CD4-positive, alpha-beta T cell treated with Interleukin-12 subunit alpha and Interleukin-12 subunit beta, for 1 hour (primary cell): ENCODE data around the gene MICU1.
"Not testable (repeated sequence)": the region's sequence is repeated elsewhere in the genome, so short reads cannot be mapped to it uniquely, and the experiment has no call there.

Experiments used
- DNase-seq: peaks from one replicate; pipeline ENCODE4 v3.0.0-alpha.2; 2020

The MICU1 gene

GRCh38 chr10:72552857-72553256 is 73.0 kb downstream of the MICU1 start:
- DNase-seq = no peak

- no peak for DNase-seq
These were observed 75.6 kb downstream of the MICU1 start for GRCh38 chr10:72550239-72550638.

DNA sequence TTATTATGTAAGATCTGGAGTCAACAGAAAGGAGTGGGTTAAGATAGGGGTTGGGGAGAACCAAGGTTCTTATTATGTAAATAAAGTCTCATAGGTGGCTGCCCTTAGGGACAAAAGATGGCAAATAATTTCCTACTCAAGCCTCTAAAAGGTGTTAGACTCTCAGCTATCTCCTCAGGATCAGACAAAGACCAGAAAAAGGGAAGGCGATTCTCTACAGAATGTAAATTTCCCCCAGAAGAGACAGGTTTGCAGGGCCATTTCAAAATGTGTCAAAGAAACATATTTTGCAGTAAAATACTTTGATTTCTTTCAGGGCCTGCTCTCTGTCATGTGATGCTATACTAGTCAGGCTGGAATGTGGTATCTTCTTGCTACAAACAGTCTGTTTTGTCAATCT is 80.3 kb downstream of the MICU1 start:
- no peak for DNase-seq

DNA sequence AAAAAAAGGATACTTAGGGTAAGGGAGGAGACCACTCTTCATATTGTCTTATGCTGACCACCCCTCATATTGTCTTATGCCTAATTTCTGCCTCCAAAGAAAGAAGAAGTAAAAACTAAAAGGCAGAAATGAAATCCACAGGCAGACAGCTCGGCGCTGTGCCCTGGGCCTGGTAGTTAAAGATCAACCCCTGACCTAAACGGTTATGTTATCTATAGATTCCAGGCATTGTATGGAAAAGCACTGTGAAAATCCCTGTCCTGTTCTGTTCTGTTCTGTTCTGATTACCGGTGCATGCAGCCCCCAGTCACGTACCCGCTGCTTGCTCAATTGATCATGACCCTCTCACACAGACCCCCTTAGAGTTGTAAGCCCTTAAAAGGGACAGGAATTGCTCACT is 82.0 kb downstream of the MICU1 start:
- not testable (repeated sequence) for DNase-seq

DNA sequence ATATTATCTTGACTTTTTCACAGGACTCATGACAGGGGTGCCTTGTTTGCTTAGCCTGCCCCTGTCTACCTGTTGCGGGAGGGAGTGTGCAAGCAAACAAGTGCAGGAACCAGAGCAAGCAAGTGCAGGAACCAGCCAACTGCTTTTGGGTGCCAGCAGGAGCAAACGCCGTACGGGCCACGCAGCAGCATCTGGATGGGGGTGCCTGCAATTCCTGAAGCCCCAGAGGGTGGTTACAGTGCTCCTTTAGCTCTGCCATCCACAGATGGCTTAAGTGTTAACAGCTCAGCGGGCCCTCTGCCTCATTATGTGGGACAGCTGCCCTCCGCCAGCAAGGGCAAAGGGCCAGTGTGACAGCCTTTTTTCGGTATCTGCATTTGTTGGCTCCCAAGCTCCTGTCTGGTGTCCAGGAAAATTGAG is 83.5 kb downstream of the MICU1 start:
- DNase-seq = no peak

- no peak for DNase-seq
These were observed 84.5 kb downstream of the MICU1 start for GRCh38 chr10:72541337-72541736.

GRCh38 chr10:72540193-72540807 is 85.6 kb downstream of the MICU1 start:
- no peak for DNase-seq

DNA sequence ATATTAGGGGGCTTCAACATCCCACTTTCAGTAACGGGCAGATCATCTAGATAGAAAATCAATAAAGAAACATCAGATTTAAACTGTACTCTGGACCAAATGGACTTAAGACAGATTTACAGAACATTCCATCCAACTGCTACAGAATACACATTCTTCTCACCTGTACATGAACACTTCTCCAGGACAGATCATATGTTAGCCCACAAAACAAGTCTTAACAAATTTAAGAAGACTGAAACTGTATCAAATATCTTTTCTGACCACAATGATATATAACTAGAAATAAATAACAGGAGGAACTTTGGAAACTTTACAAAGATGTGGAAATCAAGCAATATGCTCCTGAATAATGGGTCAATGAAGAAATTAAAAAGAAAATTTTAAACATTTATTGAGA is 86.7 kb downstream of the MICU1 start:
- DNase-seq = no peak

DNA sequence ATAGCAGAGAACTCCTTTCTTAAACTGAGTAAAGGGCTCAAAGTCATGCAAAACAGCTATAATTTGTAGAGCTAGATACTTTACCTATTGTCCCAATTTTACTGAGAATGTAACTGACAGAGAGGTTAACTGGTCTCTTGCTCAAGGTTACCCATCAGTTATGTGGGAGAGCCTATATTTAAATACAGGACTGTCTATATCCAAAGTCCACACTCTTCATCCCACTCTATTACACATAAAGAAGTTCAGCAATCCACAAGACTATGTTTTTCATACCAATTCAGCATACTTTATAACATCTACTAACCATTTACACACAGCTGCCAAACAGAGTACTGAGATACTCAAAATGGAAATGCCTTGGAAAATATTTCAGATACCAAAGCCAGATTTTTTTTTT is 100.2 kb downstream of the MICU1 start:
- DNase-seq = no peak

DNA sequence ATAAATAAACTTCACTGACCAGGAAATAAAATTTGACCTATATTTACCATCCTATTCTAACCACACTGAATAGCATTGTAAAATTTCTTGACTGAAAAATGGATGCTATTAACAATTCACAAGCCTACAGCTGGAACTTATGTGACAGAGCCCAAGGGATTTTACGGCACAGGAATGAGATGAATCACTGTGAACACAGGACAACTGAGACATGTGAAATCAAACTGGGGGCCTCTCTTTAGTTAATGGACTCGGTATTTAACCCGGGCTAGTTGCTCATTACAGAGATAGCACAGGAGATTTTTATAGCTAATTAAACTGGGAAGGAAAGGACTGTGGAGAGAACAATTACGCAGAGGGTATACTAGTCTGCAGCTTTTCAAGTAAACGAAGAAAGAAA is 100.6 kb downstream of the MICU1 start:
- no peak for DNase-seq

DNA sequence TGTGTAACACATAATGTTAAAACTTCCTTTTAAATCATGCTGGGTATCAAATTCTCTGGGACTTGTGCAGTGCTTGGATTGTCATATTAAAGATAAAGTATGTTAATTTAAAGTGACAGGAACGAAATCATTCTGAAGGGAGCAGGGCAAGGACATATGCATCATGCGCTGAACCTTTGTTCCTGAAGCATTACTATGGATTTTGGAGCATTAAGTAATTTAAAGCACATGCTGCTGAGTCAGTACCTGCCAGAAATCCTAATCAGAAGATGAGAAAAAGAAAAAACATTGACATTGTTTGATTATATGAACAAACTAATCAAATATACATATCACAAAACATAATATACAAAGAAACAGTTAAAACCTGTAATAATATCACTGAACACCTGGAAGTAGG is 101.4 kb downstream of the MICU1 start:
- DNase-seq = no peak

- no peak for DNase-seq
These were observed 101.9 kb downstream of the MICU1 start for GRCh38 chr10:72523932-72524396.

DNA sequence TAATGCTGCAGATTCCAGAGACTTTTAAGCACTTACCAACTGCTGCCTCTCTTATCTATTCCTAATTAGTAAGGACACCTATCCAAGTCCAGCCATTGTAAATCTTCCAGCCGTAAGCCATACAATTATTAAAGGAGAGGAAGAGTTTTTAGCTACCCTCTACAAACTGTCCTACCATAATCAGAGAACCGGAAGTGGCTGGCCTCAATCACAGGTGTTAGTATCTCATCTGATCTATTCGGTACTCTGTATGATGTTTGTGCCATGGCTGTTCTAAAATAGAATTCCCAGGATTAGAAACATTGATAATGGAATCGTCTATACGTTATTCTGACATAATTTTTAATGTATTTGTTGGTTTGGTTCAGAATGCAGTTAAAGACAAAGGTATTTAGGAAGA is 102.8 kb downstream of the MICU1 start:
- no peak for DNase-seq

GRCh38 chr10:72517244-72517643 is 108.6 kb downstream of the MICU1 start:
- no peak for DNase-seq

GRCh38 chr10:72515455-72515854 is 110.4 kb downstream of the MICU1 start:
- no peak for DNase-seq

- DNase-seq = no peak
These were observed 112.0 kb downstream of the MICU1 start for GRCh38 chr10:72513910-72514309.

- no peak for DNase-seq
These were observed 114.4 kb downstream of the MICU1 start for GRCh38 chr10:72511459-72511858.

DNA sequence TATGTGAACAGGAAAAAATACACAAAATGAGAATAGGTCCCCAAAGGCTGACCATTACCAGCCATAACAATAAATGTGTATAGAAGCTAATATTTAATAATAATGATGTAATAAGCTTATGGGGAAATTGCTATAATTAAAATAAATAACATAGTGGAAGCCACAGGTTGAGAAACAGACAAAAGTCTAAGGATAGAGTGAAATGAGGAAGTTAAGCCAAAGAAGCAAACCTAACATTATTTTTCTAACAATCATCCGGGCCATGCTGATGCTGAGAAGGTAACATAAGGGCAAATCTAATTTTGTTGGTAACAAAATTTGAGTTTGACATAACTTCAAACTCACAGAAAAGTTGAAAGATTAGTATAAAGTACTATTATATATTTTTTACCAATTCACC is 115.9 kb downstream of the MICU1 start:
- no peak for DNase-seq

GRCh38 chr10:72509206-72509799 is 116.6 kb downstream of the MICU1 start:
- DNase-seq = no peak

DNA sequence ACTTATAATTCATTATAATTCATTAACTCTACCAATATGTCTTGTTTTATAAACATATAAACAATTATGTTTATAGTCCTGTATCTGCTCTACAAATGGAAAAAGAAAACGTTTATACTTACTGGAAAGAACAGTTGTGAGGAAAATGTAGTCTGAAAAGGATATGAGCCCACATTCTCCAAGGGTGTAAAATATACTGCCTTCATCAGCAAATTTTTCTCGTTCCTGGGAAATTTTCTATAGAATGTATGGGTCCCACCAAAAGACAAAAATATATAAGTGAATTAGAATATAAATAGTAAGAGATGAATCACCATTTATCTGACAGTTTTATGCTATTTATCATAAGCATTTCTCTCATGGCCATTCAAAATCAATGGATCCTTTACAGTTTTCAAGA is 117.8 kb downstream of the MICU1 start:
- DNase-seq = no peak

DNA sequence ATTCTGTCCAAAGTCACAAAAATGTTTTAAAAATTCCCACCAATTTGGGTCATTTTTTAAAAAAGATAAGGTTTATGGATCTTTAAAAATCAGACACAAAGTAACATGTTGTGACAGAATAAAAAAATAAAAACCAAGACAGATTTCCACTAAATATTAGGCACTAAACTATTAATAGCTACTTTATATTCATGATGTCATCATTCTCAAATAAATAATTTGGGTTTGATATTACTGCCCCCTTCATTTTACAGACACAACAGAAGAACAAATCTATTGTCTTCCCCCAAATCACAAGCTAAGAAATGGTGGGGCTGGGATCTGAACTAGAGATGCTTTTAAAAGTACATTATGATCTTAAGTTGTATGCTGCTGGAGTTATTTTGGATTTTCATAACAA is 119.4 kb downstream of the MICU1 start:
- DNase-seq = no peak

DNA sequence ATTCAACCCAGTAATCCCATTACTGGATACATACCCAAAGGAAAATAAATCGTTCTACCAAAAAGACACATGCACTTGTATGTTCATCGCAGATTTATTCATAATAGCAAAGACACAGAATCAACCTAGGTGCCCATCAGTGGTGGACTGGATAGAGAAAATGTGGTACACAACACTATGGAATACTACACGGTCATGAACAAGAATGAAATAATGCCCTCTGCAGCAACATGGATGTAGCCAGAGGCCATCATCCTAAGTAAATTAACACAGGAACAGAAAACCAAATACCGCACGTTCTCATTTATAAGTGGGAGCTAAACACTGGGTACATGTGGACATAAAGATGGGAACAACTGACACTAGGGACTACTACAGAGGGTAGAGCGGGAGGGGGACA is 120.4 kb downstream of the MICU1 start:
- no peak for DNase-seq

DNA sequence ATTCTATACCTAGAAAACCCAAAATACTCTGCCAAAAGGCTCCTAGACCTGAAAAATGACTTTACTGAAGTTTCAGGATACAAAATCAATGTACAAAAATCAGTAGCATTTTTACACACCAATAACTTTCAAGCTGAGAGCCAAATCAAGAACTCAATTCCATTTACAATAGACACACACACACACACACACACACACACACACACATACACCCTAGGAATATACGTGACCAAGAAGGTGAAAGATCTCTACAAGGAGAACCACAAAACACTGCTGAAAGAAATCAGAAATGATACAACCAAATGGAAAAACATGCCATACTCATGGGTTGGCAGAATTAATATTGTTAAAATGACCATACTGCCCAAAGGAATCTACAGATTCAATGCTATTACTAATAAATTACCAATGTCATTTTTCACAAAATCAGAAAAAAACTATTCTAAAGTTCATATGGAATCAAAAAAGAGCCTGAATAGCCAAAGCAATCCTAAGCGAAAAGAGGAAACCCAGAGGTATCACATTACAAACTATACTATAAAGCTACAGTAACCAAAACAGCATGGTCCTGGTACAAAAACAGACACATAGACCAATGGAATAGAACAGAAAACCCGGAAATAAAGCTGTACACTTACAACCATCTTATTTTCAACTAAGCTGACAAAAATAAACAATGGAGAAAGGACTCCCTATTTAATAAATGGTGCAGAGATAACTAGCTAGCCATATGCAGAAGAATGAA is 122.0 kb downstream of the MICU1 start:
- no peak for DNase-seq

GRCh38 chr10:72503241-72503640 is 122.6 kb downstream of the MICU1 start:
- no peak for DNase-seq
